Esophagus muscularis mucosa (tissue), 4 donors: Measurements from ENCODE around the gene CDH22. TPM values are rescaled to one million over a fixed set of nuclear protein-coding genes. Genes with fewer than 3 reads are reported as not detected.

Experiments
- DNase-seq: peaks from one replicate; pipeline ENCODE4 v3.0.0-alpha.2; 2017; ENCODE audit errors: extremely low spot score
- H3K27ac ChIP-seq, 4 donors: fragments of 200-600 bp; sonication (generic); replicated peaks in 1 of 4; 1 replicate in 3 of 4; 2 replicates in 1 of 4; pipeline ENCODE4 v1.5.1; 2016 to 2019; ENCODE audit warnings: mild to moderate bottlenecking in 1 of 4
- H3K27me3 ChIP-seq, 4 donors: fragments of 200-600 bp; sonication (generic); one replicate each; pipeline versions ENCODE4 v1.5.1 to v1.6.0; 2016 to 2019
- H3K36me3 ChIP-seq, 4 donors: fragments of 200-600 bp; sonication (generic); one replicate each; pipeline ENCODE4 v1.5.1; 2016 to 2019
- H3K4me1 ChIP-seq, 4 donors: fragments of 200-600 bp; sonication (generic); one replicate each; pipeline ENCODE4 v1.5.1; 2016 to 2019
- H3K4me3 ChIP-seq, 4 donors: fragments of 200-600 bp; sonication (generic); 1 replicate in 2 of 4; 2 replicates in 2 of 4; pipeline ENCODE4 v1.5.1; 2016 to 2019; ENCODE audit warnings: mild to moderate bottlenecking in 4 of 4, moderate library complexity in 1 of 4
- H3K9me3 ChIP-seq, 4 donors: fragments of 200-600 bp; sonication (generic); 1 replicate in 3 of 4; 2 replicates in 1 of 4; pipeline ENCODE4 v1.5.1; 2016 to 2019
- EP300 ChIP-seq: sonication (generic); formaldehyde crosslinking; IDR thresholded peaks from one replicate; pipeline ENCODE4 v1.6.1; 2017; ENCODE audit warnings: antibody characterized with exemption
- POLR2A ChIP-seq: fragments of 450-650 bp; IDR thresholded peaks from one replicate; pipeline ENCODE4 v1.6.1; 2017; ENCODE audit warnings: antibody characterized with exemption, moderate library complexity, mild to moderate bottlenecking, low read depth
- POLR2AphosphoS5 ChIP-seq, 2 donors: sonication (generic); formaldehyde crosslinking; IDR thresholded peaks; one replicate each; pipeline ENCODE4 v1.6.1; 2017; ENCODE audit warnings: antibody characterized with exemption in 2 of 2
- WGBS: methylation state at CpG from one replicate; pipeline ENCODE4 v1.1.5; 2018; 5-methylcytosine and 5-hydroxymethylcytosine counted together
- intact Hi-C: fragments of 100-400 bp; cut with DNase I; formaldehyde crosslinking; loops from one replicate; pipeline ENCODE4 v1.15.1; 2023
- total RNA-seq, 4 donors: library from RNA; depleted of rRNA; stranded (reverse); fragments of >200 nt; gene quantifications; one replicate each; pipeline versions ENCODE4 v1.1.0 to v1.2.1, GENCODE V29; 2016
- TF ChIP-seq, protein P1 (sequence below), 3 experiments: fragments of 200-600 bp in 2 of 3; fragments of 450-650 bp in 1 of 3; sonication (generic) in 2 of 3; IDR thresholded peaks; one replicate each; pipeline ENCODE4 v1.5.1; 2017 to 2019; ENCODE audit warnings: antibody characterized with exemption in 3 of 3, mild to moderate bottlenecking in 2 of 3, moderate library complexity in 1 of 3

CDH22 gene
- total RNA-seq, 4 donors from 2014 or later: 0.17 to 0.69 (median 0.42) TPM; not detected in 1

GRCh38 chr20:46354920-46355654, 46.8 kb upstream of the CDH22 start:
- intact Hi-C loops: no loop called here
- peaks cover 37 to 49% (median 45%) of the 10 kb centered on the region in 4 donors for H3K4me1 ChIP-seq
- H3K4me3 ChIP-seq: no peak overlapping the region
- peaks cover 3 to 41% (median 31%) of the 10 kb centered on the region in 4 donors for H3K36me3 ChIP-seq
- H3K9me3 ChIP-seq: no peaks in the 10 kb centered on the region
- 91% methylated on average over 15 of the region's 20 CpGs for WGBS
- no peak overlapping the region for H3K27ac ChIP-seq
- no peak for DNase-seq
- no peaks in the 10 kb centered on the region for H3K27me3 ChIP-seq
- no peak for TF ChIP-seq POLR2AphosphoS5 (IDR thresholded peaks at IDR 0.05)
- TF ChIP-seq, protein P1, sequence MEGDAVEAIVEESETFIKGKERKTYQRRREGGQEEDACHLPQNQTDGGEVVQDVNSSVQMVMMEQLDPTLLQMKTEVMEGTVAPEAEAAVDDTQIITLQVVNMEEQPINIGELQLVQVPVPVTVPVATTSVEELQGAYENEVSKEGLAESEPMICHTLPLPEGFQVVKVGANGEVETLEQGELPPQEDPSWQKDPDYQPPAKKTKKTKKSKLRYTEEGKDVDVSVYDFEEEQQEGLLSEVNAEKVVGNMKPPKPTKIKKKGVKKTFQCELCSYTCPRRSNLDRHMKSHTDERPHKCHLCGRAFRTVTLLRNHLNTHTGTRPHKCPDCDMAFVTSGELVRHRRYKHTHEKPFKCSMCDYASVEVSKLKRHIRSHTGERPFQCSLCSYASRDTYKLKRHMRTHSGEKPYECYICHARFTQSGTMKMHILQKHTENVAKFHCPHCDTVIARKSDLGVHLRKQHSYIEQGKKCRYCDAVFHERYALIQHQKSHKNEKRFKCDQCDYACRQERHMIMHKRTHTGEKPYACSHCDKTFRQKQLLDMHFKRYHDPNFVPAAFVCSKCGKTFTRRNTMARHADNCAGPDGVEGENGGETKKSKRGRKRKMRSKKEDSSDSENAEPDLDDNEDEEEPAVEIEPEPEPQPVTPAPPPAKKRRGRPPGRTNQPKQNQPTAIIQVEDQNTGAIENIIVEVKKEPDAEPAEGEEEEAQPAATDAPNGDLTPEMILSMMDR (IDR thresholded peaks at IDR 0.05): no peak
- TF ChIP-seq EP300: no peak
- no peak for TF ChIP-seq POLR2A

- H3K4me1 ChIP-seq: peaks cover 30 to 43% (median 40%) of the 10 kb centered on the region in 4 donors
- DNase-seq: no peak
- WGBS: 89% methylated on average over 4 of the region's 4 CpGs
- no peaks in the 10 kb centered on the region for H3K27me3 ChIP-seq
- TF ChIP-seq POLR2AphosphoS5 (IDR thresholded peaks at IDR 0.05) (no peak), EP300 (no peak), POLR2A (no peak)
- TF ChIP-seq, protein P1 (IDR thresholded peaks at IDR 0.05): no peak
- intact Hi-C loops: no loop called here
- H3K27ac ChIP-seq: no peak overlapping the region
- no peak overlapping the region for H3K4me3 ChIP-seq
- H3K36me3 ChIP-seq: peaks cover 3 to 44% (median 36%) of the 10 kb centered on the region in 4 donors
- no peaks in the 10 kb centered on the region for H3K9me3 ChIP-seq
Observed at GRCh38 chr20:46354207-46354555, 45.9 kb upstream of the CDH22 start.

DNA sequence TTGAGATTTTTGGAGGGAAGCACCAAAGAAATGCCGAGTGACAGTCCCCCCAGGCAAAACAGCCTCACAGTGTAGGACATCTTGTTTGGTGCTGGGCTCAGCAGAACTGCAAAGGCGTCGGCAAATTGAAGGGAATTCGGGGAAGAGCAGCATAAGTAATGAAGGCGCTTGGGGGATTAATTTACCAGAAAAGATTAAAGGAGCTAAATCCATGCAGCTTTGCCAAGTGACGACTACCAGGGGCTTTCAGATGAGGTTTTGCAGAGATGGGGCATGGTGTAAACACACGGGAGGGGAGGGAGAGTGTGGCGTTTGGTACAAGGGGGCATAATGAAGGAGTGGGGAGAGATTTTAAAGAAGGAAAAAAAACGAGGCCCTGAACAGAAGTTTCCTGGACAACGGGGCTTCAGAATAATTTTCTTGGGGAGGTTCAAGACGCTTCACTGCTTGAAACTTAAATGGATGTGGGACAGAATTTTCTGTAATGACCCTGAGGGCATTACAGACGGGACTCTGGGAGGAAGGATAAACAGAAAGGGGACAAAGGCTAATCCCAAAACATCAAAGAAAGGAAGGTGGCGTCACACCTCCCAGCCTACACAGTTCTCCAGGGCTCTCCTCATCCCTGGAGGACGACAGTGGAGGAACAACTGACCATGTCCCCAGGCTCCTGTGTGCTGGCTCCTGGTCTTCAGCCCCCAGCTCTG, 45.4 kb upstream of the CDH22 start:
- Histone ChIP-seq H3K27me3 (no peaks in the 10 kb centered on the region), H3K36me3 (peaks cover 3 to 43% (median 35%) of the 10 kb centered on the region in 4 donors), H3K27ac (no peak overlapping the region), H3K4me3 (no peak overlapping the region), H3K9me3 (no peaks in the 10 kb centered on the region), H3K4me1 (peaks cover 26 to 44% (median 41%) of the 10 kb centered on the region in 4 donors)
- 76% methylated on average over 14 of the region's 14 CpGs for WGBS
- TF ChIP-seq EP300 (no peak), POLR2AphosphoS5 (IDR thresholded peaks at IDR 0.05) (no peak), POLR2A (no peak)
- TF ChIP-seq, protein P1 (IDR thresholded peaks at IDR 0.05): no peak
- DNase-seq: no peak
- intact Hi-C loops: no loop called here

DNA sequence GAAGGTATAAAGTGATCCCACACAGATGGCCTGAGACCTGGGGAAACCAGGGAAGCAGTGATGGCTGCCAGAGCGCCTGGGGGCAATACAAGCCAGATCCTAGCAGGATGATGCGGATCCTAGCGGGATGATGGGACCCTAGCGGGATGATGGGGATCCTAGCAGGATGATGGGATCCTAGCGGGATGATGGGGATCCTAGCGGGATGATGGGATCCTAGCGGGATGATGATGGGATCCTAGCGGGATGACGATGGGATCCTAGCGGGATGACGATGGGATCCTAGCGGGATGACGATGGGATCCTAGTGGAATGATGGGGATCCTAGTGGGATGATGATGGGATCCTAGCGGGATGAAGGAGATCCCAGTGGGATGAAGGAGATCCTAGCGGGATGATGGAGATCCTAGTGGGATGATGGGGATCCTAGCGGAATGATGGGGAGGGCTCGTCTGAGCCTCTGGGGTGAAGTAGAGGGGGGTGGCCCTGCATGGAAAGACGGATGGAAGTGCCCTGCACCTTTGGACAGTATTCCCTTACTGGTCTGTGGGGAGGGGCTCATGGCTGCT, 44.2 kb upstream of the CDH22 start:
- 83% methylated on average over 18 of the region's 18 CpGs for WGBS
- no peak for DNase-seq
- peaks cover 23 to 43% (median 42%) of the 10 kb centered on the region in 4 donors for H3K4me1 ChIP-seq
- no peak overlapping the region for H3K4me3 ChIP-seq
- peaks cover 0 to 37% (median 34%) of the 10 kb centered on the region in 4 donors for H3K36me3 ChIP-seq
- intact Hi-C loops: no loop called here
- TF ChIP-seq POLR2AphosphoS5 (IDR thresholded peaks at IDR 0.05): no peak
- no peak for TF ChIP-seq POLR2A
- no peak for TF ChIP-seq EP300
- TF ChIP-seq, protein P1 (IDR thresholded peaks at IDR 0.05): no peak
- H3K9me3 ChIP-seq: no peaks in the 10 kb centered on the region
- no peaks in the 10 kb centered on the region for H3K27me3 ChIP-seq
- H3K27ac ChIP-seq: no peak overlapping the region
